SU-DHL-6 (cell line): ENCODE results near the gene LTBP1.

Experiments used
- H2AFZ ChIP-seq: fragments of 200-600 bp; sonication (generic); 2 replicates; pipeline ENCODE4 v1.6.1; 2014; ENCODE audit warnings: low read depth, mild to moderate bottlenecking, moderate library complexity, mixed read lengths, antibody characterized with exemption, low read length; ENCODE audit not compliant: severe bottlenecking
- H3F3A ChIP-seq: fragments of 200-600 bp; shearing (Covaris generic); 2 replicates; pipeline ENCODE4 v1.6.0; 2016; ENCODE audit warnings: antibody characterized with exemption, mild to moderate bottlenecking; ENCODE audit not compliant: insufficient read depth
- H3K27ac ChIP-seq: fragments of 200-600 bp; sonication (generic); 2 replicates; pipeline ENCODE4 v1.5.1; 2016; ENCODE audit warnings: low read depth, mild to moderate bottlenecking, low read length, moderate library complexity, mixed read lengths
- H3K27me3 ChIP-seq: fragments of 200-600 bp; sonication (generic), shearing (Covaris generic); 2 replicates; pipeline ENCODE4 v1.6.0; 2014; ENCODE audit warnings: mild to moderate bottlenecking, low read length
- H3K36me3 ChIP-seq: fragments of 200-600 bp; sonication (generic); 2 replicates; pipeline ENCODE4 v1.6.1; 2014; ENCODE audit warnings: mild to moderate bottlenecking, low read length, mixed read lengths
- H3K4me2 ChIP-seq: fragments of 300-600, 200-600 bp; shearing (Covaris generic), sonication (generic); 2 replicates; pipeline ENCODE4 v1.6.0; 2014; ENCODE audit warnings: low read length, low read depth, mild to moderate bottlenecking; ENCODE audit not compliant: poor library complexity, severe bottlenecking
- H3K4me3 ChIP-seq: fragments of 200-600 bp; sonication (generic); 2 replicates; pipeline ENCODE4 v1.5.1; 2014; ENCODE audit warnings: antibody characterized with exemption, low read length, mild to moderate bottlenecking, mixed read lengths; ENCODE audit not compliant: insufficient read depth, poor library complexity, severe bottlenecking
- H3K79me2 ChIP-seq: fragments of 200-600 bp; sonication (generic); 2 replicates; pipeline ENCODE4 v1.6.1; 2014; ENCODE audit warnings: mild to moderate bottlenecking, low read length, moderate library complexity; ENCODE audit not compliant: insufficient read depth
- H3K9ac ChIP-seq: fragments of 200-600 bp; sonication (generic); 2 replicates; pipeline ENCODE4 v1.7.0; 2014; ENCODE audit warnings: mild to moderate bottlenecking, low read length
- H3K9me2 ChIP-seq: fragments of 200-600 bp; sonication (generic); replicated peaks from 2 replicates; pipeline ENCODE4 v1.6.1; 2014; ENCODE audit warnings: low read length; ENCODE audit not compliant: insufficient read depth
- H3K9me3 ChIP-seq: fragments of 200-600 bp; sonication (generic); 2 replicates; pipeline ENCODE4 v1.6.1; 2014; ENCODE audit warnings: low read length, mixed read lengths; ENCODE audit not compliant: insufficient read depth
- H4K20me1 ChIP-seq: fragments of 200-600 bp; sonication (generic); 2 replicates; pipeline ENCODE4 v1.6.1; 2014; ENCODE audit warnings: low read depth, mild to moderate bottlenecking, antibody characterized with exemption, low read length, moderate library complexity, mixed read lengths
- CTCF ChIP-seq: fragments of 200-600 bp; sonication (generic); IDR thresholded peaks from one replicate; pipeline ENCODE4 v1.5.1; 2017; ENCODE audit warnings: antibody characterized with exemption, mild to moderate bottlenecking, low read length, moderate library complexity; ENCODE audit not compliant: insufficient read depth, poor library complexity, severe bottlenecking
- EZH2phosphoT487 ChIP-seq: fragments of 200-600 bp; sonication (generic), shearing (Covaris generic); conservative IDR thresholded peaks from 2 replicates; pipeline ENCODE4 v1.6.1; 2018; ENCODE audit warnings: mild to moderate bottlenecking, antibody characterized with exemption, low read length, moderate library complexity, mixed read lengths

Gene LTBP1

GRCh38 chr2:32946314-32947075 is at the start of gene LTBP1:
Gene LTBP1 (plus strand): TSS chr2:32946953. CDS start chr2:32947325, 372 bp downstream.
- H3K27ac ChIP-seq = peak within 1 kb of the TSS; percentile 94
- peak; percentile 91 for TF ChIP-seq CTCF
- TF ChIP-seq EZH2phosphoT487 = no peak

GRCh38 chr2:32900246-32900973 is 46.3 kb upstream of the LTBP1 start:
- Histone ChIP-seq H3K27ac (no peak overlapping the region), H2AFZ (no peak overlapping the region), H3K27me3 (no peaks in the 10 kb centered on the region), H3K9me2 (no peaks in the 10 kb centered on the region), H3K9ac (no peak overlapping the region), H3K36me3 (no peaks in the 10 kb centered on the region), H3K4me2 (no peak overlapping the region), H3K79me2 (no peaks in the 10 kb centered on the region), H3K4me3 (no peak overlapping the region), H3K9me3 (no peaks in the 10 kb centered on the region), H3F3A (peaks cover 10% of the 10 kb centered on the region), H4K20me1 (no peaks in the 10 kb centered on the region)
- no peak for TF ChIP-seq CTCF
- no peak for TF ChIP-seq EZH2phosphoT487

More at GRCh38 chr2:32946314-32947075, at the start of gene LTBP1:
- H3K9me3 ChIP-seq = no peaks in the 10 kb centered on the region
- peak within 1 kb of the TSS; percentile 97 for H3K4me2 ChIP-seq
- no peaks in the 10 kb centered on the region for H3K27me3 ChIP-seq
- peaks cover 48% of the 10 kb centered on the region for H3K79me2 ChIP-seq
- peak within 1 kb of the TSS; percentile 77 for H2AFZ ChIP-seq
- peaks cover 60% of the 10 kb centered on the region for H3F3A ChIP-seq
- no peaks in the 10 kb centered on the region for H3K9me2 ChIP-seq
- no peaks in the 10 kb centered on the region for H4K20me1 ChIP-seq
- peak within 1 kb of the TSS; percentile 87 for H3K4me3 ChIP-seq
- peak within 1 kb of the TSS; percentile 85 for H3K9ac ChIP-seq
- peaks cover 8% of the 10 kb centered on the region; the same call in 1 of the 2 replicates for H3K36me3 ChIP-seq

GRCh38 chr2:32901313-32901712 is 45.4 kb upstream of the LTBP1 start:
- H3K27me3 ChIP-seq = no peaks in the 10 kb centered on the region

More at GRCh38 chr2:32901313-32901712, 45.4 kb upstream of the LTBP1 start:
- Histone ChIP-seq H2AFZ (no peak overlapping the region), H3K4me3 (no peak overlapping the region), H3K27ac (no peak overlapping the region), H4K20me1 (no peaks in the 10 kb centered on the region), H3K36me3 (no peaks in the 10 kb centered on the region), H3K9me2 (no peaks in the 10 kb centered on the region), H3K4me2 (no peak overlapping the region), H3K9me3 (no peaks in the 10 kb centered on the region; the same call in 1 of the 2 replicates), H3K79me2 (no peaks in the 10 kb centered on the region), H3F3A (peaks cover 14% of the 10 kb centered on the region), H3K9ac (no peak overlapping the region)
- no peak for TF ChIP-seq CTCF
- TF ChIP-seq EZH2phosphoT487 = no peak
